T-helper 17 cell (primary cell): Measurements from ENCODE around the gene TMEM63C. TPM values are rescaled to one million over a fixed set of nuclear protein-coding genes. Genes with fewer than 3 reads are reported as not detected.
A peak's percentile ranks its signal among the peaks of the same experiment; 100 is the strongest.
"Not testable (repeated sequence)": the region's sequence is repeated elsewhere in the genome, so short reads cannot be mapped to it uniquely, and the experiment has no call there.

ENCODE experiments used
- ATAC-seq: fragments of 150-1000 bp; cut with Tn5 transposase; 2 replicates; pipeline ENCODE4 v1.10.0; 2021; ENCODE audit warnings: mild to moderate bottlenecking, moderate library complexity
- DNase-seq, 3 donors: peaks; one replicate each; pipeline versions ENCODE4 v3.0.0 to v3.0.0-alpha.2; 2020 to 2021
- H3K9me3 ChIP-seq: one replicate; pipeline ENCODE4 v1.7.0; 2013; ENCODE audit warnings: low read length, mild to moderate bottlenecking; ENCODE audit not compliant: control insufficient read depth, poor library complexity, severe bottlenecking
- H3K27ac Mint-ChIP-seq: one replicate; pipeline ENCODE4 v1.8.0; 2022; ENCODE audit warnings: mild to moderate bottlenecking, moderate library complexity, mixed read lengths
- H3K27me3 Mint-ChIP-seq: one replicate; pipeline ENCODE4 v1.8.0; 2022; ENCODE audit warnings: mixed read lengths
- H3K36me3 Mint-ChIP-seq: one replicate; pipeline ENCODE4 v1.8.0; 2022; ENCODE audit warnings: low read depth, mixed read lengths
- H3K4me1 Mint-ChIP-seq: one replicate; pipeline ENCODE4 v1.8.0; 2022; ENCODE audit warnings: mild to moderate bottlenecking, mixed read lengths
- H3K4me3 Mint-ChIP-seq: one replicate; pipeline ENCODE4 v1.8.0; 2022; ENCODE audit warnings: mild to moderate bottlenecking, moderate library complexity, mixed read lengths
- total RNA-seq, 4 donors: library from RNA in 2 of 4; stranded (reverse) in 2 of 4; gene quantifications; one replicate each; pipeline ENCODE4 v1.2.3 and lab custom pipeline; 2022 to 2026

Gene TMEM63C
- total RNA-seq, 2 donors from 2014 or later: 0.65 to 1.1 TPM

- Mint-ChIP-seq H3K27ac (no peak overlapping the region), H3K27me3 (peaks cover 23% of the 10 kb centered on the region), H3K36me3 (no peaks in the 10 kb centered on the region), H3K4me1 (peaks cover 4% of the 10 kb centered on the region), H3K4me3 (no peak overlapping the region)
- DNase-seq (no peak), ATAC-seq (no peak)
- peaks cover 4% of the 10 kb centered on the region for H3K9me3 ChIP-seq
Observed at GRCh38 chr14:77276295-77276935, 94.8 kb downstream of the TMEM63C start.

GRCh38 chr14:77276959-77277358, 95.4 kb downstream of the TMEM63C start:
- peaks cover 2% of the 10 kb centered on the region for H3K4me1 Mint-ChIP-seq
- H3K36me3 Mint-ChIP-seq: no peaks in the 10 kb centered on the region
- H3K4me3 Mint-ChIP-seq: no peak overlapping the region
- no peak overlapping the region for H3K27ac Mint-ChIP-seq
- DNase-seq (no peak), ATAC-seq (no peak)
- peaks cover 17% of the 10 kb centered on the region for H3K27me3 Mint-ChIP-seq
- peaks cover 4% of the 10 kb centered on the region for H3K9me3 ChIP-seq

GRCh38 chr14:77278461-77279230, 97.0 kb downstream of the TMEM63C start:
- ATAC-seq (no peak), DNase-seq (no peak)
- peaks cover 2% of the 10 kb centered on the region for H3K4me1 Mint-ChIP-seq
- H3K27me3 Mint-ChIP-seq: peaks cover under 1% of the 10 kb centered on the region
- no peak overlapping the region for H3K4me3 Mint-ChIP-seq
- no peak overlapping the region for H3K27ac Mint-ChIP-seq
- no peaks in the 10 kb centered on the region for H3K36me3 Mint-ChIP-seq
- peaks cover 4% of the 10 kb centered on the region for H3K9me3 ChIP-seq

GRCh38 chr14:77279719-77280118, 98.1 kb downstream of the TMEM63C start:
- no peak overlapping the region for H3K4me3 Mint-ChIP-seq
- ATAC-seq: no peak
- no peak for DNase-seq
- no peaks in the 10 kb centered on the region for H3K27me3 Mint-ChIP-seq
- peaks cover 2% of the 10 kb centered on the region for H3K4me1 Mint-ChIP-seq
- peaks cover 4% of the 10 kb centered on the region for H3K9me3 ChIP-seq
- H3K36me3 Mint-ChIP-seq: peaks cover 7% of the 10 kb centered on the region
- H3K27ac Mint-ChIP-seq: no peak overlapping the region

GRCh38 chr14:77280921-77281320, 99.3 kb downstream of the TMEM63C start:
- not testable (repeated sequence) for H3K27ac Mint-ChIP-seq, H3K4me1 Mint-ChIP-seq, DNase-seq, H3K27me3 Mint-ChIP-seq, H3K9me3 ChIP-seq, ATAC-seq, H3K36me3 Mint-ChIP-seq, H3K4me3 Mint-ChIP-seq

GRCh38 chr14:77281852-77282410, 100.3 kb downstream of the TMEM63C start:
- H3K4me1 Mint-ChIP-seq: no peaks in the 10 kb centered on the region
- no peaks in the 10 kb centered on the region for H3K27me3 Mint-ChIP-seq
- peaks cover 4% of the 10 kb centered on the region for H3K9me3 ChIP-seq
- peak overlapping the region; percentile 32 for H3K27ac Mint-ChIP-seq
- H3K36me3 Mint-ChIP-seq: peaks cover 9% of the 10 kb centered on the region
- DNase-seq (no peak), ATAC-seq (no peak)
- no peak overlapping the region for H3K4me3 Mint-ChIP-seq

GRCh38 chr14:77284066-77284465, 102.5 kb downstream of the TMEM63C start:
- no peak overlapping the region for H3K27ac Mint-ChIP-seq
- DNase-seq: no peak
- H3K36me3 Mint-ChIP-seq: peaks cover 9% of the 10 kb centered on the region
- ATAC-seq: no peak
- no peaks in the 10 kb centered on the region for H3K4me1 Mint-ChIP-seq
- H3K27me3 Mint-ChIP-seq: no peaks in the 10 kb centered on the region
- no peak overlapping the region for H3K4me3 Mint-ChIP-seq
- H3K9me3 ChIP-seq: peaks cover 4% of the 10 kb centered on the region

- no peak for ATAC-seq
- Mint-ChIP-seq H3K4me1 (no peaks in the 10 kb centered on the region), H3K36me3 (peaks cover 9% of the 10 kb centered on the region), H3K4me3 (no peak overlapping the region), H3K27me3 (no peaks in the 10 kb centered on the region), H3K27ac (no peak overlapping the region)
- no peak for DNase-seq
- peaks cover under 1% of the 10 kb centered on the region for H3K9me3 ChIP-seq
Observed at GRCh38 chr14:77284466-77284865, 102.9 kb downstream of the TMEM63C start.

GRCh38 chr14:77286576-77286975, 105.0 kb downstream of the TMEM63C start:
- peaks cover 11% of the 10 kb centered on the region for H3K36me3 Mint-ChIP-seq
- no peaks in the 10 kb centered on the region for H3K4me1 Mint-ChIP-seq
- no peaks in the 10 kb centered on the region for H3K27me3 Mint-ChIP-seq
- H3K27ac Mint-ChIP-seq: no peak overlapping the region
- DNase-seq: no peak
- ATAC-seq: no peak
- H3K4me3 Mint-ChIP-seq: no peak overlapping the region
- H3K9me3 ChIP-seq: no peaks in the 10 kb centered on the region

GRCh38 chr14:77290705-77291104, 109.1 kb downstream of the TMEM63C start:
- no peaks in the 10 kb centered on the region for H3K9me3 ChIP-seq
- Mint-ChIP-seq H3K4me3 (no peak overlapping the region), H3K4me1 (peaks cover 3% of the 10 kb centered on the region), H3K27me3 (no peaks in the 10 kb centered on the region), H3K36me3 (peaks cover 7% of the 10 kb centered on the region), H3K27ac (no peak overlapping the region)
- ATAC-seq (no peak), DNase-seq (no peak)

GRCh38 chr14:77296155-77296554, 114.6 kb downstream of the TMEM63C start:
- DNase-seq (no peak), ATAC-seq (no peak)
- no peak overlapping the region for H3K27ac Mint-ChIP-seq
- no peak overlapping the region for H3K4me3 Mint-ChIP-seq
- peaks cover 17% of the 10 kb centered on the region for H3K36me3 Mint-ChIP-seq
- no peaks in the 10 kb centered on the region for H3K9me3 ChIP-seq
- H3K4me1 Mint-ChIP-seq: peaks cover 11% of the 10 kb centered on the region
- no peaks in the 10 kb centered on the region for H3K27me3 Mint-ChIP-seq

GRCh38 chr14:77296906-77297305, 115.3 kb downstream of the TMEM63C start:
- ATAC-seq (no peak), DNase-seq (no peak)
- Mint-ChIP-seq H3K27me3 (no peaks in the 10 kb centered on the region), H3K4me1 (peaks cover 11% of the 10 kb centered on the region), H3K27ac (no peak overlapping the region), H3K4me3 (no peak overlapping the region), H3K36me3 (peaks cover 17% of the 10 kb centered on the region)
- no peaks in the 10 kb centered on the region for H3K9me3 ChIP-seq

GRCh38 chr14:77299771-77300170, 118.2 kb downstream of the TMEM63C start:
- no peak for DNase-seq
- H3K27ac Mint-ChIP-seq: no peak overlapping the region
- ATAC-seq: no peak
- no peaks in the 10 kb centered on the region for H3K27me3 Mint-ChIP-seq
- peaks cover 17% of the 10 kb centered on the region for H3K4me1 Mint-ChIP-seq
- H3K4me3 Mint-ChIP-seq: no peak overlapping the region
- peaks cover 25% of the 10 kb centered on the region for H3K36me3 Mint-ChIP-seq
- H3K9me3 ChIP-seq: no peaks in the 10 kb centered on the region
